Body of pancreas (tissue), 4 donors: ENCODE measurements around the gene MMP25. TPM values are rescaled to one million over a fixed set of nuclear protein-coding genes. Genes with fewer than 3 reads are reported as not detected.

ENCODE experiments used
- ATAC-seq: fragments of 150-250 bp; one replicate; pipeline ENCODE4 v1.9.1; 2016
- DNase-seq, 4 donors: peaks; one replicate each; pipeline ENCODE4 v3.0.0-alpha.2; 2019
- H3K27ac ChIP-seq, 4 donors: fragments of 200-600 bp; sonication (generic); 1 replicate in 3 of 4; 2 replicates in 1 of 4; pipeline versions ENCODE4 v1.5.1 to v1.6.1; 2016 to 2019; ENCODE audit warnings: mild to moderate bottlenecking in 1 of 4, mixed read lengths in 1 of 4, moderate library complexity in 1 of 4
- H3K27me3 ChIP-seq, 2 donors: fragments of 200-600 bp; sonication (generic); one replicate each; pipeline ENCODE4 v1.6.0; 2016; ENCODE audit warnings: mild to moderate bottlenecking in 1 of 2
- H3K36me3 ChIP-seq, 2 donors: fragments of 200-600 bp; sonication (generic); replicated peaks in 1 of 2; 2 replicates each; pipeline ENCODE4 v1.5.1; 2016; ENCODE audit warnings: low read depth in 2 of 2; ENCODE audit not compliant: insufficient read depth in 1 of 2
- H3K4me1 ChIP-seq: fragments of 200-600 bp; sonication (generic); one replicate; pipeline ENCODE4 v1.6.0; 2016
- H3K4me3 ChIP-seq, 2 donors: fragments of 200-600 bp; sonication (generic); 1 replicate in 1 of 2; 2 replicates in 1 of 2; pipeline ENCODE4 v1.5.1; 2016 to 2019
- H3K9me3 ChIP-seq, 3 donors: fragments of 200-600 bp; sonication (generic); 1 replicate in 2 of 3; 2 replicates in 1 of 3; pipeline ENCODE4 v1.5.1; 2016
- POLR2A ChIP-seq, 3 donors: fragments of 450-650 bp; IDR thresholded peaks; one replicate each; pipeline ENCODE4 v1.6.1; 2016; ENCODE audit warnings: antibody characterized with exemption in 3 of 3, mild to moderate bottlenecking in 2 of 3
- WGBS, 2 donors: methylation state at CpG; one replicate each; pipeline ENCODE4 v1.1.5; 2017; 5-methylcytosine and 5-hydroxymethylcytosine counted together
- intact Hi-C: fragments of 100-400 bp; cut with DNase I; formaldehyde crosslinking; loops from one replicate; pipeline ENCODE4 v1.15.1; 2023
- total RNA-seq, 2 donors: library from RNA; depleted of rRNA; stranded (reverse); fragments of >200 nt; gene quantifications; one replicate each; pipeline ENCODE4 v1.1.0, GENCODE V29; 2016
- TF ChIP-seq, protein P1 (sequence below), 7 experiments: fragments of 450-650 bp in 4 of 7; fragments of 200-600 bp in 3 of 7; sonication (generic) in 3 of 7; IDR thresholded peaks; one replicate each; pipeline ENCODE4 v1.5.1; 2016 to 2019; ENCODE audit warnings: antibody characterized with exemption in 7 of 7

The MMP25 gene
- total RNA-seq, 2 donors from 2014 or later = under 0.01 to 0.99 TPM

DNA sequence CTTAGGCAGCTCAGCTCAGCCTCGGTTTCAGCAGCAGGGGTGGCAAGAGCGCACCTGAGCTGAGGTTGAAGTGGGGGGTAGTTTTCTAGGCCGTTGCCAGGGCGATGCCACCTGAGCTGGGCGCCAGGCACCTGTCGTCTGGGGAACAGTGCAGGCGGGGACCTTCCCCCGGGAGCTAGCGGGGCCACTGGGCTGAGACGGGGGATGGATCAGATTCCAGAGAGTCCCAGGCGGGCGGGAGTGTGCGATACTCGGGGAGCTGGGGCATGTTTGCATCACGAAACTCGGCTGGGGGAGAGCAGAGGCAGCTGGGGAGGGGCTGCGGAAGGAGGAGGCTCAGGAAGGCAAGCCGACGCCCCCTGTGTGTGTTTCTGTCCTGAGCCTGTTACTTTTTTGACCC is 34.1 kb upstream of the MMP25 start:
- Histone ChIP-seq H3K4me1 (peaks cover 71% of the 10 kb centered on the region), H3K9me3 (no peaks in the 10 kb centered on the region), H3K27me3 (no peaks in the 10 kb centered on the region), H3K36me3 (no peaks in the 10 kb centered on the region), H3K27ac (peak overlapping the region; percentile 1 to 94 (median 78)), H3K4me3 (no peak overlapping the region)
- DNase-seq = peak; percentile 61 to 70 (median 66)
- TF ChIP-seq POLR2A (IDR thresholded peaks at IDR 0.05) = no peak
- TF ChIP-seq, protein P1, sequence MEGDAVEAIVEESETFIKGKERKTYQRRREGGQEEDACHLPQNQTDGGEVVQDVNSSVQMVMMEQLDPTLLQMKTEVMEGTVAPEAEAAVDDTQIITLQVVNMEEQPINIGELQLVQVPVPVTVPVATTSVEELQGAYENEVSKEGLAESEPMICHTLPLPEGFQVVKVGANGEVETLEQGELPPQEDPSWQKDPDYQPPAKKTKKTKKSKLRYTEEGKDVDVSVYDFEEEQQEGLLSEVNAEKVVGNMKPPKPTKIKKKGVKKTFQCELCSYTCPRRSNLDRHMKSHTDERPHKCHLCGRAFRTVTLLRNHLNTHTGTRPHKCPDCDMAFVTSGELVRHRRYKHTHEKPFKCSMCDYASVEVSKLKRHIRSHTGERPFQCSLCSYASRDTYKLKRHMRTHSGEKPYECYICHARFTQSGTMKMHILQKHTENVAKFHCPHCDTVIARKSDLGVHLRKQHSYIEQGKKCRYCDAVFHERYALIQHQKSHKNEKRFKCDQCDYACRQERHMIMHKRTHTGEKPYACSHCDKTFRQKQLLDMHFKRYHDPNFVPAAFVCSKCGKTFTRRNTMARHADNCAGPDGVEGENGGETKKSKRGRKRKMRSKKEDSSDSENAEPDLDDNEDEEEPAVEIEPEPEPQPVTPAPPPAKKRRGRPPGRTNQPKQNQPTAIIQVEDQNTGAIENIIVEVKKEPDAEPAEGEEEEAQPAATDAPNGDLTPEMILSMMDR (IDR thresholded peaks at IDR 0.05) = no peak
- WGBS, 2 donors = 16 to 17% methylated on average over 18 to 19 of the region's 19 CpGs
- intact Hi-C loops = no loop called here
- peak; percentile 44 for ATAC-seq

DNA sequence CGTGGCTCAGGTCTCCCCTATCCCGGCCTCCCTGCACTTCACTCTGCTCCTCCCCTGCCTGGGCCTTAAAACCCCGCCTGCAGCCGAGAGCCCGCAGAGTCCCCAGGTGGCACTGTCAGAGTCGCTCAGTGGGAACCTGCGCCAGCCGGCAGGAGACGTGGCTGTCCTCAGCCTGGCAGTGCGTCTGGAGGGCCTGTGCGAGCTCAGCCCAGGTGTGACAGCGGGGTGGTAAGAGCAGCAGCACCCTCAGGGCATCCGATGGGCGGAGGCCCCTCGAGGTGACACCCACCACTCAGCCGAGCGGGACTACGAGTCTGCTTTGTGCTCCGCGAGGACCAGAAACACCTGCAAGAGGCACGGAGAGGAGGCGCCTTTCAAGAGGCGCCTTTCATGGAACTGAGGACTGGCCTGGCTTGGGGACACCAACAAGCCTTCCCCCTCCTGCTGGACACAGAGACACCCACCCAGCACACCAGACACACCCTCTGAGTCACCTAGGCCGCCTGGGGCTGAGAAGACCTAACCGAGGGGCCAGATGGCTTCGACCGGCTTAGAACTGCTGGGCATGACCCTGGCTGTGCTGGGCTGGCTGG is 33.4 kb upstream of the MMP25 start, which contains the start of gene CLDN9:
Gene CLDN9 (plus strand): TSS at position 96 of the 593 bp plus-strand sequence. CDS start 440 bp downstream, at position 536.
- peak; percentile 74 to 86 (median 82) for DNase-seq
- no peak within 1 kb of the TSS for H3K4me3 ChIP-seq
- ATAC-seq = peak; percentile 68
- TF ChIP-seq POLR2A (IDR thresholded peaks at IDR 0.05) = peak; percentile 39 to 83 (median 75)
- TF ChIP-seq, protein P1 (IDR thresholded peaks at IDR 0.05) = peak in 1 of 7 experiments; percentile 25
- H3K27me3 ChIP-seq = no peaks in the 10 kb centered on the region
- intact Hi-C loops = no loop called here
- peak within 1 kb of the TSS; percentile 1 to 94 (median 78) for H3K27ac ChIP-seq
- WGBS, 2 donors = 27 to 36% methylated on average over 4 to 23 of the region's 27 CpGs
- peaks cover 68% of the 10 kb centered on the region for H3K4me1 ChIP-seq
- no peaks in the 10 kb centered on the region for H3K9me3 ChIP-seq
- no peaks in the 10 kb centered on the region for H3K36me3 ChIP-seq

DNA sequence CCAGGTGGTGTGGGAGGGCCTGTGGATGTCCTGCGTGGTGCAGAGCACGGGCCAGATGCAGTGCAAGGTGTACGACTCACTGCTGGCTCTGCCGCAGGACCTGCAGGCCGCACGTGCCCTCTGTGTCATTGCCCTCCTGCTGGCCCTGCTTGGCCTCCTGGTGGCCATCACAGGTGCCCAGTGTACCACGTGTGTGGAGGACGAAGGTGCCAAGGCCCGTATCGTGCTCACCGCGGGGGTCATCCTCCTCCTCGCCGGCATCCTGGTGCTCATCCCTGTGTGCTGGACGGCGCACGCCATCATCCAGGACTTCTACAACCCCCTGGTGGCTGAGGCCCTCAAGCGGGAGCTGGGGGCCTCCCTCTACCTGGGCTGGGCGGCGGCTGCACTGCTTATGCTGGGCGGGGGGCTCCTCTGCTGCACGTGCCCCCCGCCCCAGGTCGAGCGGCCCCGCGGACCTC is 32.8 kb upstream of the MMP25 start:
- ATAC-seq (no peak), DNase-seq (no peak)
- TF ChIP-seq POLR2A (IDR thresholded peaks at IDR 0.05) = no peak
- TF ChIP-seq, protein P1 (IDR thresholded peaks at IDR 0.05) = peak in 1 of 7 experiments; percentile 5
- Histone ChIP-seq H3K9me3 (no peaks in the 10 kb centered on the region), H3K4me3 (no peak overlapping the region), H3K27me3 (no peaks in the 10 kb centered on the region), H3K36me3 (no peaks in the 10 kb centered on the region), H3K4me1 (peaks cover 68% of the 10 kb centered on the region), H3K27ac (peak overlapping the region in 3 of 4 donors; percentile 75 to 94 (median 80))
- 17 to 64% methylated on average over 6 to 23 of the region's 27 CpGs for WGBS, 2 donors
- intact Hi-C loops = no loop called here

DNA sequence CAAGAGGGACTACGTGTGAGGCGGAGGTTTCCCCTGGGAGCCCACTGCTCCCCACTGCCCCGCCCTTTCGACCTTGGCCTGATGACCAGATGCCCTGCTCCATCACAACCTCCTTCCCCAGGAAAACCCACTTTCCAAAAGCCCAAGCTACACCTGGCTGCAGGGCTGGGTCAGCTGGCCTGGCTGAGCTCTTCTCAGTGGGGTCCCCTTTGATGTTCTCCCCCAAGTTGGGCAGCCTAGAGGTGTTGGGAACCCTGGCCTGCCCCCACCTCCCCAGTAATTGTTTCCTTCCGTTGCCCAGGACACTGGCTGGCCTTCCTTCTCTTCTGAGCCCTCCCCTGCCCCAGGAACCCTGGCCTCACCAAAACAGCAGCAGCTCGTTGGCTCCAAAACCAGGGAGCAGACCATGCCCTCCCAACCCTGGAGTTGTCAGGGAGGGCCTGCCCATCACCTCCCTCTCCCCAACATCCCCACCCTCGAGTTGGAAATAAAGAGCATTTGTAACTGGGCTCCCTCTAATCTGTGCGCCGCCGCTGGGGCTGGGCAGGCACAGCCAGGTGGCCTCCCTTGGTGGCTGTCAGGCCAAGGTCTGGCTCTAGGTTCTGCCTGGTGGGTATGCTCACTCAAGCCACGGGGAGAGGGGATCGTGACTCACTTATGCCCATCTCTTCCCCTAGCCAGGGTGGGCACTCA is 32.2 kb upstream of the MMP25 start:
- no peaks in the 10 kb centered on the region for H3K36me3 ChIP-seq
- peaks cover 67% of the 10 kb centered on the region for H3K4me1 ChIP-seq
- no peak overlapping the region for H3K4me3 ChIP-seq
- TF ChIP-seq, protein P1 (IDR thresholded peaks at IDR 0.05) = no peak
- TF ChIP-seq POLR2A (IDR thresholded peaks at IDR 0.05) = no peak
- WGBS, 2 donors = 52 to 71% methylated on average over 4 to 9 of the region's 12 CpGs
- no peaks in the 10 kb centered on the region for H3K27me3 ChIP-seq
- ATAC-seq = no peak
- intact Hi-C loops = no loop called here
- no peak for DNase-seq
- no peaks in the 10 kb centered on the region for H3K9me3 ChIP-seq
- peak overlapping the region in 2 of 4 donors; percentile 17 to 29 for H3K27ac ChIP-seq
